IMR-90 (cell line): ENCODE data around the gene HECW1. TPM values are rescaled to one million over a fixed set of nuclear protein-coding genes. Genes with fewer than 3 reads are reported as not detected.

Source experiments
- ATAC-seq: fragments of 200-7000 bp; cut with Tn5 transposase; 2 replicates; pipeline ENCODE4 v1.9.1; 2020; ENCODE audit warnings: low read depth, mild to moderate bottlenecking, moderate library complexity
- BruUV-seq: library from RNA; stranded (reverse); fragments of 400-500 nt; replicated peaks from 2 replicates; lab custom pipeline; 2021; lab: Mats Ljungman, UMichigan
- CTCF ChIA-PET: fragments of 300-600 bp; formaldehyde crosslinking; extraction: SDS; loops from one replicate; lab custom pipeline; 2021; ENCODE audit warnings: antibody characterized with exemption; lab: Yijun Ruan, JAX
- POLR2A ChIA-PET: fragments of 300-600 bp; sonication (Branson Sonifier 250); formaldehyde crosslinking; loops from one replicate; lab custom pipeline; 2022; ENCODE audit warnings: antibody characterized with exemption; ENCODE audit not compliant: unreplicated experiment; lab: Charles Lee
- DNase-seq: peaks from one replicate; pipeline ENCODE4 v3.0.0; 2013
- H2AFZ ChIP-seq: replicated peaks from 2 replicates; pipeline ENCODE3; 2013; ENCODE audit warnings: low read length, mild to moderate bottlenecking; ENCODE audit not compliant: poor library complexity
- H2AK5ac ChIP-seq: 2 replicates; pipeline ENCODE4 v1.6.1; 2013; ENCODE audit warnings: low read depth, low read length, inconsistent platforms
- H2AK9ac ChIP-seq: replicated peaks from 2 replicates; pipeline ENCODE3; 2013; ENCODE audit warnings: mild to moderate bottlenecking, low read depth, low read length, moderate library complexity; ENCODE audit not compliant: poor library complexity
- H2BK120ac ChIP-seq: 2 replicates; pipeline ENCODE4 v1.6.1; 2013; ENCODE audit warnings: low read depth, low read length, inconsistent platforms
- H2BK15ac ChIP-seq: 3 replicates; pipeline ENCODE4 v1.6.1; 2013; ENCODE audit warnings: low read depth, low read length, inconsistent platforms
- H2BK20ac ChIP-seq: 2 replicates; pipeline ENCODE4 v1.6.1; 2013; ENCODE audit warnings: low read depth, mild to moderate bottlenecking, inconsistent platforms, low read length, moderate library complexity
- H2BK5ac ChIP-seq: 2 replicates; pipeline ENCODE4 v1.6.1; 2013; ENCODE audit warnings: mild to moderate bottlenecking, low read depth, low read length, inconsistent platforms; ENCODE audit not compliant: poor library complexity, severe bottlenecking
- H3K14ac ChIP-seq: replicated peaks from 2 replicates; pipeline ENCODE4 v1.6.1; 2013; ENCODE audit warnings: low read depth, low read length, inconsistent platforms
- H3K18ac ChIP-seq: 2 replicates; pipeline ENCODE4 v1.6.1; 2013; ENCODE audit warnings: low read depth, low read length, control low read depth
- H3K23ac ChIP-seq: 2 replicates; pipeline ENCODE4 v1.6.1; 2013; ENCODE audit warnings: low read depth, low read length, inconsistent platforms
- H3K27ac ChIP-seq: 2 replicates; pipeline ENCODE4 v1.5.1; 2013; ENCODE audit warnings: mild to moderate bottlenecking, control low read depth, low read length; ENCODE audit not compliant: insufficient read depth
- H3K27me3 ChIP-seq: 2 replicates; pipeline ENCODE4 v1.6.1; 2013; ENCODE audit warnings: low read length; ENCODE audit not compliant: control insufficient read depth, insufficient read depth
- H3K36me3 ChIP-seq: 2 replicates; pipeline ENCODE4 v1.6.1; 2013; ENCODE audit warnings: low read length, mixed read lengths; ENCODE audit not compliant: control insufficient read depth, insufficient read depth
- H3K4ac ChIP-seq: 2 replicates; pipeline ENCODE4 v1.6.1; 2013; ENCODE audit warnings: low read depth, low read length, inconsistent platforms
- H3K4me1 ChIP-seq: 2 replicates; pipeline ENCODE4 v1.6.1; 2013; ENCODE audit warnings: low read length, mixed read lengths; ENCODE audit not compliant: control insufficient read depth, insufficient read depth
- H3K4me2 ChIP-seq: 2 replicates; pipeline ENCODE4 v1.6.1; 2013; ENCODE audit warnings: low read depth, mild to moderate bottlenecking, control low read depth, low read length, moderate library complexity
- H3K4me3 ChIP-seq: 2 replicates; pipeline ENCODE4 v1.5.1; 2013; ENCODE audit warnings: low read depth, mild to moderate bottlenecking, control low read depth, low read length, moderate library complexity; ENCODE audit not compliant: insufficient read depth
- H3K56ac ChIP-seq: 2 replicates; pipeline ENCODE4 v1.6.1; 2013; ENCODE audit warnings: low read length, inconsistent platforms; ENCODE audit not compliant: insufficient read depth; ENCODE audit errors: extremely low read depth
- H3K79me1 ChIP-seq, 2 experiments: 2 replicates each; pipeline ENCODE4 v1.6.1; 2013; ENCODE audit warnings: low read length in 2 of 2, inconsistent platforms in 1 of 2, low read depth in 1 of 2
- H3K9ac ChIP-seq: 2 replicates; pipeline ENCODE4 v1.6.1; 2013; ENCODE audit warnings: low read depth, low read length, control low read depth
- H3K9me1 ChIP-seq: 2 replicates; pipeline ENCODE4 v1.6.1; 2013; ENCODE audit warnings: low read length, inconsistent platforms; ENCODE audit not compliant: insufficient read depth
- H3K9me3 ChIP-seq: 2 replicates; pipeline ENCODE4 v1.6.1; 2013; ENCODE audit warnings: low read length; ENCODE audit not compliant: control insufficient read depth, insufficient read depth
- H4K20me1 ChIP-seq: 2 replicates; pipeline ENCODE4 v1.6.1; 2013; ENCODE audit warnings: low read length, inconsistent platforms; ENCODE audit not compliant: insufficient read depth
- H4K5ac ChIP-seq: 2 replicates; pipeline ENCODE4 v1.6.1; 2013; ENCODE audit warnings: mild to moderate bottlenecking, low read depth, low read length, control low read depth
- H4K8ac ChIP-seq, 2 experiments: 2 replicates each; pipeline ENCODE4 v1.6.1; 2013; ENCODE audit warnings: low read depth in 2 of 2, low read length in 2 of 2, control low read depth in 1 of 2, inconsistent platforms in 1 of 2
- H4K91ac ChIP-seq: 2 replicates; pipeline ENCODE4 v1.6.1; 2013; ENCODE audit warnings: low read depth, low read length, inconsistent platforms; ENCODE audit not compliant: insufficient read depth
- BHLHE40 ChIP-seq: fragments of 150-350 bp; IDR thresholded peaks from 2 replicates; pipeline ENCODE4 v1.6.1; 2016; ENCODE audit warnings: mild to moderate bottlenecking, low read depth, low read length
- CEBPB ChIP-seq: IDR thresholded peaks from 2 replicates; pipeline ENCODE4 v1.6.1; 2012; ENCODE audit warnings: low read depth, low read length, improper control_type of control experiment
- CHD1 ChIP-seq: IDR thresholded peaks from 2 replicates; pipeline ENCODE4 v1.6.1; 2012; ENCODE audit warnings: low read depth, low read length, improper control_type of control experiment
- ELK1 ChIP-seq: fragments of 150-350 bp; IDR thresholded peaks from 2 replicates; pipeline ENCODE4 v1.6.1; 2016; ENCODE audit warnings: low read depth, mild to moderate bottlenecking, low read length, moderate library complexity, borderline replicate concordance
- FOS ChIP-seq: fragments of 150-350 bp; IDR thresholded peaks from 2 replicates; pipeline ENCODE4 v1.6.1; 2016; ENCODE audit warnings: low read depth, low read length
- MAFK ChIP-seq: IDR thresholded peaks from 2 replicates; pipeline ENCODE4 v1.6.1; 2012; ENCODE audit warnings: low read depth, low read length, improper control_type of control experiment
- MAZ ChIP-seq: IDR thresholded peaks from 2 replicates; pipeline ENCODE4 v1.6.1; 2012; ENCODE audit warnings: low read depth, mild to moderate bottlenecking, low read length, improper control_type of control experiment, moderate library complexity, borderline replicate concordance
- MXI1 ChIP-seq: IDR thresholded peaks from 2 replicates; pipeline ENCODE4 v1.6.1; 2012; ENCODE audit warnings: low read depth, mild to moderate bottlenecking, low read length, moderate library complexity, borderline replicate concordance
- NFE2L2 ChIP-seq: fragments of 150-350 bp; IDR thresholded peaks from 2 replicates; pipeline ENCODE4 v1.6.1; 2016; ENCODE audit warnings: low read depth, mild to moderate bottlenecking, low read length
- POLR2A ChIP-seq: IDR thresholded peaks from 2 replicates; pipeline ENCODE4 v1.6.1; 2012; ENCODE audit warnings: mild to moderate bottlenecking, low read depth, low read length
- RAD21 ChIP-seq: IDR thresholded peaks from 2 replicates; pipeline ENCODE4 v1.6.1; 2012; ENCODE audit warnings: low read length, improper control_type of control experiment
- RCOR1 ChIP-seq: IDR thresholded peaks from 2 replicates; pipeline ENCODE4 v1.6.1; 2012; ENCODE audit warnings: mild to moderate bottlenecking, low read length, improper control_type of control experiment; ENCODE audit not compliant: insufficient replicate concordance
- RFX5 ChIP-seq: IDR thresholded peaks from 2 replicates; pipeline ENCODE4 v1.8.0; 2012; ENCODE audit warnings: low read depth, mild to moderate bottlenecking, low read length, moderate library complexity
- SMC3 ChIP-seq: fragments of 150-350 bp; IDR thresholded peaks from 2 replicates; pipeline ENCODE4 v1.6.1; 2016; ENCODE audit warnings: low read depth, mild to moderate bottlenecking, antibody characterized with exemption, low read length, moderate library complexity
- USF2 ChIP-seq: fragments of 150-350 bp; IDR thresholded peaks from 2 replicates; pipeline ENCODE4 v1.6.1; 2017; ENCODE audit warnings: mild to moderate bottlenecking, antibody characterized with exemption, low read length, low read depth
- WGBS, 2 experiments: methylation state at CpG; one replicate each; pipeline versions ENCODE4 v1.1.5 to v1.1.7; 2013; ENCODE audit warnings: missing lambda C conversion rate in 2 of 2; ENCODE audit not compliant: insufficient read length in 1 of 2; ENCODE audit errors: extremely low coverage in 2 of 2; 5-methylcytosine and 5-hydroxymethylcytosine counted together
- dilution Hi-C: fragments of 300-500 bp; cut with HindIII; formaldehyde crosslinking; loops from one replicate; pipeline ENCODE4 v1.14.3; 2018; ENCODE audit warnings: low sequenced_read_pairs; ENCODE audit not compliant: unreplicated experiment
- in situ Hi-C: fragments of 300-500 bp; cut with MboI; formaldehyde crosslinking; loops from 3 replicates; pipeline ENCODE4 v1.14.3; 2019; ENCODE audit warnings: low sequenced_read_pairs, inconsistent platforms, mixed read lengths
- intact Hi-C: fragments of 100-400 bp; cut with micrococcal nuclease; formaldehyde crosslinking; loops from 2 replicates; pipeline ENCODE4 v1.10.0; 2022
- polyA plus RNA-seq, 3 experiments: library from polyadenylated mRNA; depleted of rRNA; stranded (reverse); fragments of >200 nt; gene quantifications; 2 replicates each; pipeline ENCODE4 v1.2.3, GENCODE V29; 2012; ENCODE audit warnings: low replicate concordance in 1 of 3
- total RNA-seq: library from RNA; depleted of rRNA; stranded (reverse); fragments of >200 nt; gene quantifications from 2 replicates; pipeline ENCODE4 v1.2.3, GENCODE V29; 2012
- TF ChIP-seq, protein P1 (sequence below): conservative IDR thresholded peaks from 2 replicates; pipeline ENCODE4 v1.5.1; 2012; ENCODE audit warnings: mild to moderate bottlenecking, low read depth, low read length, improper control_type of control experiment

Gene HECW1
- total and polyA plus RNA-seq, 2 of the 4 experiments (the other 2 are of a cell fraction): 0.56 to 1.3 TPM

DNA sequence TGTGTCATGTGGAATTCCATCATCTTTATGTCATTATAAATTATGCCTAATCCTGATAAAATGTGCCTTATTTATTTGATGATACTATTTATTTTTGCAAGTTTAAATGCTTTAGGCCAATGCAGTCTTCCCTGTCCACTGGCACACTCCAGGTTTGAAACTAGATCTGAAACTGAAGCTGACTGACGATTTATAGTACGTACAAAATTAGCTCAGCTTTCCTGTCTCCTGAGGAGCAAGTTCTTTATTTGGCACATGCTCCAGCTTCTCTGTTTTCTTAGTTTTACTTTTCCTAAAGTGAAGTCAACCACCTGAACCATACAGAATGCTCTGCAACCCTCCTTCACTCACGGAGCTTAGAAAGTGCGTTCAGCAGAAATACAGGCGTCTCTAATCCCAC, 164.1 kb downstream of the HECW1 start:
- H2BK120ac ChIP-seq: no peak overlapping the region
- H3K4me3 ChIP-seq: no peak overlapping the region
- in situ Hi-C loops (no loop called here), dilution Hi-C loops (no loop called here), intact Hi-C loops (no loop called here)
- ATAC-seq: no peak
- H3K9me1 ChIP-seq: no peaks in the 10 kb centered on the region
- no peak for DNase-seq
- H3K18ac ChIP-seq: no peak overlapping the region
- ChIA-PET POLR2A (no interaction called here), CTCF (interaction anchor here (0.6 to 1.5 kb wide), 3 partner anchors 11 to 336 kb away, joined by 3 to 6 read pairs (median 3); no protein-coding TSS in a partner anchor)
- H3K14ac ChIP-seq: no peak overlapping the region
- no peak overlapping the region for H3K4me2 ChIP-seq
- no TSS peak for BruUV-seq
- no peak overlapping the region for H2AK5ac ChIP-seq
- peaks cover 2% of the 10 kb centered on the region; the same call in 1 of the 2 replicates for H3K27me3 ChIP-seq
- TF ChIP-seq NFE2L2 (no peak), FOS (no peak), BHLHE40 (no peak), RCOR1 (no peak), ELK1 (no peak), MXI1 (no peak), RFX5 (no peak), POLR2A (no peak), MAFK (no peak), USF2 (no peak), MAZ (no peak), CEBPB (no peak), SMC3 (no peak), RAD21 (no peak), CHD1 (no peak)
- TF ChIP-seq, protein P1, sequence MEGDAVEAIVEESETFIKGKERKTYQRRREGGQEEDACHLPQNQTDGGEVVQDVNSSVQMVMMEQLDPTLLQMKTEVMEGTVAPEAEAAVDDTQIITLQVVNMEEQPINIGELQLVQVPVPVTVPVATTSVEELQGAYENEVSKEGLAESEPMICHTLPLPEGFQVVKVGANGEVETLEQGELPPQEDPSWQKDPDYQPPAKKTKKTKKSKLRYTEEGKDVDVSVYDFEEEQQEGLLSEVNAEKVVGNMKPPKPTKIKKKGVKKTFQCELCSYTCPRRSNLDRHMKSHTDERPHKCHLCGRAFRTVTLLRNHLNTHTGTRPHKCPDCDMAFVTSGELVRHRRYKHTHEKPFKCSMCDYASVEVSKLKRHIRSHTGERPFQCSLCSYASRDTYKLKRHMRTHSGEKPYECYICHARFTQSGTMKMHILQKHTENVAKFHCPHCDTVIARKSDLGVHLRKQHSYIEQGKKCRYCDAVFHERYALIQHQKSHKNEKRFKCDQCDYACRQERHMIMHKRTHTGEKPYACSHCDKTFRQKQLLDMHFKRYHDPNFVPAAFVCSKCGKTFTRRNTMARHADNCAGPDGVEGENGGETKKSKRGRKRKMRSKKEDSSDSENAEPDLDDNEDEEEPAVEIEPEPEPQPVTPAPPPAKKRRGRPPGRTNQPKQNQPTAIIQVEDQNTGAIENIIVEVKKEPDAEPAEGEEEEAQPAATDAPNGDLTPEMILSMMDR: no peak
- H3K27ac ChIP-seq: no peak overlapping the region
- no peaks in the 10 kb centered on the region for H3K36me3 ChIP-seq
- H3K9ac ChIP-seq: no peak overlapping the region
- H3K79me1 ChIP-seq: no peaks in the 10 kb centered on the region
- WGBS, 2 experiments: 90% methylated on average over 2 of the region's 5 CpGs; no CpG with 5 or more reads in 1 of the 2 experiments
- no peaks in the 10 kb centered on the region for H3K9me3 ChIP-seq
- H4K20me1 ChIP-seq: no peaks in the 10 kb centered on the region
- H4K91ac ChIP-seq: no peak overlapping the region
- H3K56ac ChIP-seq: no peak overlapping the region
- no peak overlapping the region for H3K4ac ChIP-seq
- H4K8ac ChIP-seq: no peak overlapping the region
- H2BK20ac ChIP-seq: no peak overlapping the region
- no peak overlapping the region for H4K5ac ChIP-seq
- no peak overlapping the region for H2AFZ ChIP-seq
- no peaks in the 10 kb centered on the region for H3K4me1 ChIP-seq
- no peak overlapping the region for H2BK15ac ChIP-seq
- H3K23ac ChIP-seq: no peak overlapping the region
- H2AK9ac ChIP-seq: no peak overlapping the region
- H2BK5ac ChIP-seq: no peak overlapping the region
